SIG-M5 treated with dmso at 0.1 percent for 504 hours (cell line): ENCODE results near the gene SMOC2.

Experiments used
- DNase-seq: peaks from one replicate; lab custom pipeline; 2025; ENCODE audit not compliant: unreplicated experiment; lab: John Stamatoyannopoulos, UW

The SMOC2 gene

DNA sequence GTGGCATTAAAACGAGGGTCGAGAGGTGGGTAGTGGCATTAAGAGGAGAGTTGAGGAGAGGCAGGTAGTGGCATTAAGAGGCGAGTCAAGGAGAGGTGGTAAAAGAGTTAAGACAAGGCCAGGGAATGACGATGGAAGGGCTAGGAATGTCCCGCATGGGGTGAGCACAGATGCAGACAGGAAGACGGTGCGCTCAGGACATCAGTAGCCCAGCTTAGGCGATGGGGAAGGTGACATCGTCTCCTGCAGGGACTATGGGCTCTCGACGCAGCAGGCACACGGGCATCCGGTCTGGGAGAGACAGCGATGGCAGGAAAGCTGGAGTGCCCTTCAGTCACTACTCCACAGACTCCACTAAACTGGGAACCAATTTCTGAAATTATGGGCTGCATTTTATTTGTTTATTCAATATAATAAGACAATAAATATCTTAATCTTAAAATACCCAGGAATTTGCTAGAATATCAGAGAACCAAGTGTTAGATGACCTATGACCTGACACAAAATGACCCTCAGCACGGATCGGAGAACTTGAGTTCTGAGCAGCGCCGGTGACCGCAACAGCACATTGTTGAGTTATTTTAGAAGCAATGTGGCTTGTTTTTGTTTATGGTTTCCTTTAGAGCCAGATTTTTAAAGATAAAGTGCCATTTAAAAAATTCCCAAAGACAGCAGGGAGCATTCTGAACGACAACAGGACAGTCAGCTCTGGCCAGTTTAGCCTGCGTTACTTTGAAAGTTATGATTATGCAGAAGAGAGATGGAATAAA lies 177.7 kb downstream of the SMOC2 start:
- DNase-seq: no peak

DNA sequence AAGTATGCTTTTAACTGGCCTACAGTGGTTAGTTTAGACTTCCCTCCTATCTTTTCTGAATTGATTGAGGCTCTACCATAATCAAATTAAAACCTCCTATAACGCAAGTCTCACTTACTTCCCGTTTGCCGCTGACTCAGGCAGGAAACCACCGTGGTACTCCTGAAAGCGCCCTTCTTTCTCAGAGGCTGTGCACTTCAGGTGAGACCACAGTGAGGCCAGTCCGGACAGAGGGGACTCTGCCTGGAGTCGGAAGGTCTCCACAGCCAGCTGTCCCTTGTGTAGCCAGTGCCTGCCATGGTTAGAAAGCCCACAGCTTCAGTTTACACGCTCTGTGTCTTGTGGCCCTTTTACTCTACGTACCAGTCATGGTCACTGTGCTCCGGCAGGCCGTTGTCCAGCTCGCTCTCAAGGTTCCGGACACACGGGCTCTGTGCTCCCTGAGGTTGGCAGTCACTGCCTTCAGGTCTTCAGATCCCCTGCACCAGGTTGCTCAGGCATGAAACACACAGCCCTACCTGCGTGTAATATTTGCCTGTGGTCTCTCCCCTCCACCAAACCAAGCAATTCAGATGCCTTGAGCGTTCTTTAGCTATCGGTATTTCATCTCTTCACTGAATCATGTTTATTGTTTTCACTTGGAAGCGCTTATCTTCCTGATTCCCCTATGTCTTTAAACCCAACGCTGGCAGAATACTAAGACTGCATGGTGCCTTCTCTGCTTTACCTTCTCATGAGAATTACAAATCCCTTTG lies 178.8 kb downstream of the SMOC2 start:
- DNase-seq: no peak

GRCh38 chr6:168620578-168620977 lies 179.6 kb downstream of the SMOC2 start:
- DNase-seq: no peak

DNA sequence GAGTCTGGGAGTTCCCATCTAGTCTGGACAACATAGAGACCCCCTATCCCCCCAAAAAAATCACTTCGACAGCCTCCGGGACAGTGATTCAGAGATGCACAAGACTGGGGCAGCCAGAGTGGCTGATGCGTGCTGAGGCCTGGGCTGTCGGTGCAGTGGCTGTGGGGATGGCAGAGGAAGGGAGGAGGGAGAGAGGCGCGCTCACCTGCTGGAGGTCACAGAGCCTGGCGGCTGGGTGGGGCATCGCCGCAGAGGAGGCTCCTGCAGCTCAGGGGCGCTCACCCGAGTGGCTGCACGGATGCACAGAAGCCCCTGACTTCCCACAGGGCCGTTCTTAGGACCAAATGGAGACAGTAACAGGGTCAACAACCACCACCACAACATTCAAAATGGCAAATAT lies 182.8 kb downstream of the SMOC2 start:
- DNase-seq: no peak

- DNase-seq: no peak
Observed at GRCh38 chr6:168624540-168624939, 183.6 kb downstream of the SMOC2 start.

DNA sequence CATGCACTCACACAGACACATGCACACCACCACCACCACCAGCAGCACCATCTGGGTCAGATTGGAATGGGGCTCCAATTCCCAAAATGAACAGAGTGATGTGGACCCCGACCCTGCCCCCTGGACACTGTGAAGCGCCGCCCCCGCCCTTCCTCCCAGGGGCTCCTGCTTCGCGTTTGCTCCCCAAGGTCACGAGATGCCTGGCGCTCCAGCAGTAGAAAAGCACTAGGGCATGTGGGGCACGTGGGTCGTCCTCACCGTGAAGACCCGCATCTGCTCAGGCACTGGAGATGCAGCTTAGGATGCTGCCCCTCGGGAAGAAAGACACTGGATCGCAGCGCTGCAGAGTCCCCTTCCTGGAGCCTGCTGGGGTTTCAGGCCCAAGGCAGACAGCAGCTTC lies 184.0 kb downstream of the SMOC2 start:
- no peak for DNase-seq

DNA sequence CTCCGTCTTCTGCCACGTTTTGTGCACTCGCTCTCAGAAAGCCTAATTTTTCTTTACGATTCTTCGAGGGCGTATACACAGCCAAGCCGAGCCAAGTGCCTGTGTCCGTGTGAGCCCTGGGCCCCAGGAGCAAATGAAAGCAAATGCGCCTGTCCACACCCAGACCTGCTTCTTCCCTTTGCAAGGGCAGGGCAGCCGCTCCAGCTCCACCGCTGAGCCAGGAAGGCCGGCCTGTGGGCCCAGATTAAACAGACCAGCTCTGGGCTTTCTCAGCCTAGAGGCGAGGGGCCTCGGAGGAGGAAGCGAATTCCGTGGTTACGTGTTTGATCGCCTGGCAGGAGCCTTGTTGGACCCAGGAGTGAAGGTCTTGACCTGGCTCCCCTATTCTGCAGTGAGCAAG lies 184.6 kb downstream of the SMOC2 start:
- DNase-seq: no peak

DNA sequence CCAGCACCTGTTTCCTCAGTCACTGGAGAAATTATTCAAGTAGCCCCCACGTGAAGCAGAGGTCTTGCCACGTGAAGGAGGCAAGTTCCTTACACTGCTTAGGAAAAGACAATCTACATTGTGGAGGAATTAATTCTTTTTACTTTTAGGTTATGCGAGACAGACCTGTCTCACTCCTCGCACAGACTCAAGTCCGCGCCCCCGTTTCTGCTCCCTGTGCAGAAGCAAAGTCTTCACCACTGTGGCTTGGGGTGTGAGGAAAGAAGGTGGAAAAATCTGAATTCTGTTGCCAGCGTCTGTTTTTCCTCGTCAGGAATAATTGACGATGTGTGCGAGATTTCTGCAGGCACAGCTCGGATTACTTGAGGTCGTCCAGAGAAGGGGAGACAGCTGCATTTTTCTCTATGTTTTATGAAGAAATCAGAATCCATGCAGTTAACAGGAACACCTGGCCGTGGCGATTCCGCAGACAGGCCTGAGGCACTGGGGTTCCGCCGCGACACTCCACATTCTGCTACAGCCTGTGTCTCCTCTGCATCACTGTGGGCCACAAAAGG lies 185.1 kb downstream of the SMOC2 start:
- no peak for DNase-seq

GRCh38 chr6:168627506-168628175 lies 186.7 kb downstream of the SMOC2 start:
- no peak for DNase-seq

GRCh38 chr6:168628176-168628553 lies 187.2 kb downstream of the SMOC2 start:
- no peak for DNase-seq

DNA sequence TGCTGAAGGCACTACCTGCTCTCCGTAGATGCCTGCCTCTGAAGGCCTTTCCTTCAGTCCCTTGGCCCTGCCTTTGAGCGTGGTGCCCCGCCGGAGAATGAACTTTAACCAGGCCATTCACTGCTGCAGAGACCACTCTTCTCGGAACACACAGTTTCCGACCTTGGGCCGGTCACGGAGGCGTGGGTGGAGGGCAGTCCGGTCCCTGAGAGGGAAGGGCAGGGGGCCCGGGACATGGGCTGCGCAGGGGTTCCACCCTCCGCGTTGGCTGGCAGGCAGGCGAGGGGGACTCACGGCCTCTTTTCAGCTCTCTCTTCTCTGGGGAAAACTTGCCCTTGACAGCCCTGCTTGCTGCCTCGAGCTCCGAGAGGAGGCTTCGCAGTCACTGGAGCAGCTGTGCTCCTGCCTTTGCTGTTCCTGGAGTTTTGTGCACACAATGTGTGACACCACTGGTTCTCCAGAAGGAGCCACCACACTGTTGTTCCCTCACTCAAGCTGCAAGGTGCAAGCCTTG lies 187.8 kb downstream of the SMOC2 start:
- DNase-seq: no peak

DNA sequence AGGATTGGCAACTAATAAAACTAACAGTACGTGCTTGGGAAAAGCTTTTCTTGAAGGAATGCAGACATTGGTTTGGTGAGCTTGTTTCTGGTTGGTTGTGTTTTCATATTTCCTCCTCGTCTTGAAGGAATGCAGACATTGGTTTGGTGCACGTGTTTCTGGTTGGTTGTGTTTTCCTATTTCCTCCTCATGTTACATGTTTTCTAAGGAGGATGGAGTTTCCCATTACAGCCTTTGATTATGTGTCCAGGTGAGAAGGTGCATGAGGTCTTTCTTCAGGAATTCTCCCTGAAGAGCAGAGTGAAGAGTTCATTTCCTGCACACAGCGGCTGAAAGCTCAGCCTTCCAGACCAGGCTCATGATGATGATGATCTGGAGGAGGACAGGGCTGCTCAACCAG lies 190.6 kb downstream of the SMOC2 start:
- DNase-seq: no peak

- no peak for DNase-seq
Observed at GRCh38 chr6:168632694-168633093, 191.7 kb downstream of the SMOC2 start.

DNA sequence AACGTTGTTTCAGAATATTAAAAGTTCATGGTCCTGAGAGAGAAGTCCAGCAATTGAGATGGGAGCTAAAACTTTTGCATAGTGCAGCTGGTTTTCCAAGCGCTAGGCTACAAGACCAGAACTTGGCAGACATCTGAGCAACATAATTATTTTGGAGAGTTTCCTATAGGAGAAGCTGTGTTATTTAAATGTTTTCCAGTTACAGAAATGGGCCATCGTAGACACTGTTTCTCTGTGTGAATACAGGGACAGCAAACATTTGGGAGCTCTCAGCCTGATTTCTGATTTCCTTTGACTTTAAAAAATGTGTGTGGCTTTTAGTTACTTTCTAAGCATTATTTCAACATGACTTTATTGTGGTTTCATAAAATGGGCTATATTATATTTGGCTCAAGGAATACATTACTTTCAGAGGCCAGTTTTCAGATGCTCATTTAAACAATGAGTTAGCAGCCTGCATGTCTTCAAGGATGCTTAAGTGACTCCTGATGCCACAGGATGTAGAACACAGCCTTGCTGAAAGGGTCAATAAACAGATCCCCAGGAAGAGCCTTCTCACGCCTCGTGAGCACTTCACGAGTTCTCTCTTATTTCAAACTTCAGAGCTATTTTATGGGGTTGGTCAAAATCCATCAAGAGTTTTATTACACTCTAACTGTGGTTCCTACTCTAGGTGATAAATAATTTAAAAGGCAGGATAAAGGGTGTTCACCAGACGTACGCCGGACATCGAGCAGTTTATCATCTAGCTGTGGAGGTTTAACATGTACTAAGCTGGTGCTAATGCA lies 193.8 kb downstream of the SMOC2 start:
- DNase-seq: no peak

DNA sequence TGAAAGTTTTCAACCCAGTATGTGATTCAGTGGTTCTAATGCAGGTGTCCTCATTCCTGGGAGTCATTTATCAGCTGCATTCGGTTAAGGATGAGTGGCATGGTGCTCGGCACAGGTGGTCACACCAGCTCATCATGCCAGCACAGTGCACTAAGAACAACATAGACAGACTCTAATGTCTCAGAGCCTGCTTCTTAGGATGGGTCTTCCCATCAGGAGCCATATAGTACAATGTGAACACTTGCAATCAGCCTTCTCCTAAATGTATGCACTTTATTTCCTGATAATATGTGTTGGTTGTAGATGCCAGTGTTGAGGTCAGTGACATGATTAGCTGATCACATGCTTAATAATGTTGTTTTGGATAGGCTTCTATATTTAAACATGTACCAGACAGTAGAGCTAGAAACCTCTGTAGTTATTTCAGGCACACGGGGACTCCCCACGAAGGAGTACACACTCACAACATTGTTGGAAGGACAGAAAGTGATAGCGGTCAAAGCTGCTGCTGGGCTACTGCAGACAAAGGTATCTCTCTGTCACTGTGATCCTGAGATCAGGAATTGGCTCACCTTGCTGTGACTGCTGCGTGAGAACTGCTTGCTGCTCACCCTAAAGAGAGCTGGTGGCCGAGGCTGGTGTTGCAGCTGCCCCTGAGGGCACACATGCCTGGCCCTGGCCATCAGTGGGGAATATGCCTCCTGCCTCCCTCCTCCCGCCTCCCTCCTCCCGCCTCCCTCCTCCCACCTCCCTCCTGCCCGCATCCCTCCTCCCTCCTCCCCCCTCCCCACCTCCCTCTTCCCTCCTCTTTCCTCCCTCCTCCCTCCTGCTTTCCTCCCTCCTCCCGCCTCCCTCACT lies 195.4 kb downstream of the SMOC2 start:
- no peak for DNase-seq

- no peak for DNase-seq
Observed at GRCh38 chr6:168637834-168638233, 196.8 kb downstream of the SMOC2 start.

DNA sequence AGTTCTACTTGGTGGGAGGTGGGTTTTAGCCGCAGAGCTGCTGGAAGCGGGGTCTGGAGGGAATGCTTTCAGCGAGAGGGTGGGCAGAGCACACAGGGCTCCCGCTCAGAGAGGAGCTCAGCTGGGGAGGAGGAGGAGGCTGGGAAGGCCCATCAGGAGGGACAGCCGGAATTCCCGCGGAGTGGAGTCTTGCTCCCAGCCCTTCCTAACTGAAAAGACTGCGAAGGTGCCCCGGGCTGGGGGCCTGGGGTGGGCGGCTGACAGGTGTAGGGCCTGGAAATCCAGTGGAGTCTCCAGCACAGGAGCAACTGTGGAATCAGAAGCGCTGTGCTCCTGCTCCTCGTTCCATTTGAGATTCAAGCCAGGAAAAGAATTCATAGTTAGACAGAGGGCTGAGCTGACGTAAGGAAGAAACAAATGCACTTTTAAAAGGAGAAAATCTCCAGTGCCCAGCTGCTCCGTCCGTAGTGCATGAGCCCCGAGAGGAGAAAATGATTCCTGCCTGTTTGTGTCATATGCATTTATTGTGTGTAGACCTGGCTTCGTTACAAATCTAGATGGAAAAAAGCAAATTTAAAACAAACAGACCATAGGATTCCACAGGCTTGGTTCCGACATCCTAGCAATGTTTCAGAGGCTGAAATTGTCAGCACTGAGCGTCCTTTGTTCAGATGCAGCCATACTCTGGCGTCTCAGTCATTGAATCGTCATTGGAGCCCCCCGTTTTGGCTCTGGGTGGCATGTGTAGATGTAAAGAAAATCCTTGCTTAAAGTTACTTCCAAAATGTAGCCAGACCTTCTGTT lies 197.7 kb downstream of the SMOC2 start:
- no peak for DNase-seq

DNA sequence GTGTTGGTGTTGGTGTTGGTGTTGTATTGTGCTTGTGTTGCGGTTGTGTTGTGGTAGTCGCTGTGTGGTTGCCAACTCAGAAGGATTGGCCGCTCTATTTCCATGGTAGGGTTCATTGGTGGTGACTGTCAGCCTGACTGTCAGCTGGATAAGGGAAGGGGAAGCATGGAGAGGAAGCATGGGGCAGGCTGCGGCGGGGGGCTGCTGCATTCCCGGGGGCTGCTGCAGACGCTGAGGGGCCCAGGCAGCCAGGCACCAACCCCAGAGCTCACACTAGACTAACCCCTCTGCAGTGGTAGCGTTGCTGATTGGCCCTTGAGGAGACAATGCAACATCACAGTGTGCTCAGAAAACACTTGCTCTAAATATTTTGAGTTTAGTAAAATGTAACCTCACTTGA lies 199.2 kb downstream of the SMOC2 start:
- DNase-seq: no peak

DNA sequence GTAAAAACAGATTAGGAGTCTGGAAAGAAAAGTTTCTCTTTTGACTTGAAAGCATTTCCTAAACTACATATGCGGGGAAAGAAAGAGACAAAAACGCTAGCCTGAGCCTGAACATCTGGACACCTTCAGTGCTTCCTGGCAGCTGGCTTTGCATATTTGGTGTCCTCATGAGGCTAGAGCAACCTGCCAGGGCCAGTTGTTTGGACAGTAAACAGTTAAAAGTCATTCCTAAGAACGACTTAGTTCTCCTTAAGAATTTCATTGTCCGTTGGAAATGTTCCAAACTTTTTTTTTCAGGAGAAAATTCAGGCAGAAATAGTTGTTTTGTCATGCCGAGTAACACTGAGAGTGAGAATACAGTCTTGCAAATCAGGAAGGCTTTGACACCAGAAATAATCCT lies 199.8 kb downstream of the SMOC2 start:
- no peak for DNase-seq
